ENCODE measurements around the gene CHD3. TPM values are rescaled to one million over a fixed set of nuclear protein-coding genes. Genes with fewer than 3 reads are reported as not detected.

Gene CHD3
- total and polyA plus RNA-seq, 2 of the 13 experiments (the other 11 are each of a cell fraction or from before 2014, with no cell fraction given): 2.7 to 3.7 TPM

GRCh38 chr17:7887482-7888183, 956 bp upstream of the CHD3 start (continued):
- TF ChIP-seq ZNF318 (CRISPR knock-in tag; IDR thresholded peaks at IDR 0.05): no peak
- TF ChIP-seq KDM6A (CRISPR knock-in tag; IDR thresholded peaks at IDR 0.05; ENCODE audit: low read depth): no peak
- no peak for TF ChIP-seq ZFYVE20 (CRISPR knock-in tag; IDR thresholded peaks at IDR 0.05; ENCODE audit: borderline replicate concordance, low read depth)
- TF ChIP-seq ZNF792 (CRISPR knock-in tag; IDR thresholded peaks at IDR 0.05): no peak
- TF ChIP-seq PRPF4 (IDR thresholded peaks at IDR 0.05; ENCODE audit: low read depth, low read length, poor library complexity, severe bottlenecking): no peak
- TF ChIP-seq TBP (CRISPR knock-in tag; IDR thresholded peaks at IDR 0.05): no peak
- TF ChIP-seq FUBP1 (CRISPR knock-in tag; IDR thresholded peaks at IDR 0.05; ENCODE audit: borderline replicate concordance): no peak
- no peak for TF ChIP-seq ATF2 (CRISPR knock-in tag; IDR thresholded peaks at IDR 0.05)
- TF ChIP-seq ZC3H4 (CRISPR knock-in tag; IDR thresholded peaks at IDR 0.05; ENCODE audit: borderline replicate concordance): no peak
- TF ChIP-seq ZNF710 (CRISPR knock-in tag; IDR thresholded peaks at IDR 0.05; ENCODE audit: borderline replicate concordance): no peak
